Thyroid gland (tissue), 4 donors: ENCODE data around the gene HBE1. TPM values are rescaled to one million over a fixed set of nuclear protein-coding genes. Genes with fewer than 3 reads are reported as not detected.

Experiments
- DNase-seq, 2 donors: peaks; one replicate each; pipeline ENCODE4 v3.0.0-alpha.2; 2019
- H3K27ac ChIP-seq, 3 donors: fragments of 200-600 bp; sonication (generic); 1 replicate in 2 of 3; 2 replicates in 1 of 3; pipeline ENCODE4 v1.5.1; 2016 to 2019; ENCODE audit warnings: mild to moderate bottlenecking in 1 of 3, moderate library complexity in 1 of 3
- H3K27me3 ChIP-seq: fragments of 200-600 bp; sonication (generic); one replicate; pipeline ENCODE4 v1.5.1; 2019
- H3K36me3 ChIP-seq, 2 donors: fragments of 200-600 bp; sonication (generic); one replicate each; pipeline ENCODE4 v1.5.1; 2016 to 2019
- H3K4me1 ChIP-seq, 2 donors: fragments of 200-600 bp; sonication (generic); one replicate each; pipeline ENCODE4 v1.5.1; 2017 to 2019
- H3K4me3 ChIP-seq, 3 donors: fragments of 200-600 bp; sonication (generic); replicated peaks in 1 of 3; 1 replicate in 2 of 3; 2 replicates in 1 of 3; pipeline ENCODE4 v1.5.1; 2016; ENCODE audit warnings: mild to moderate bottlenecking in 1 of 3
- H3K9me3 ChIP-seq: fragments of 200-600 bp; sonication (generic); one replicate; pipeline ENCODE4 v1.5.1; 2017
- POLR2A ChIP-seq, 2 donors: fragments of 450-650 bp; IDR thresholded peaks; one replicate each; pipeline ENCODE4 v1.6.1; 2017; ENCODE audit warnings: antibody characterized with exemption in 2 of 2, mild to moderate bottlenecking in 2 of 2, moderate library complexity in 1 of 2
- WGBS, 2 donors: methylation state at CpG; one replicate each; pipeline ENCODE4 v1.1.5; 2017; 5-methylcytosine and 5-hydroxymethylcytosine counted together
- intact Hi-C: fragments of 100-400 bp; cut with DNase I; formaldehyde crosslinking; loops from one replicate; pipeline ENCODE4 v1.15.1; 2023
- total RNA-seq, 4 donors: library from RNA; depleted of rRNA; stranded (reverse); fragments of >200 nt; gene quantifications; one replicate each; pipeline ENCODE4 v1.2.3, GENCODE V29; 2016
- TF ChIP-seq, protein P1 (sequence below), 6 experiments: fragments of 200-600 bp in 3 of 6; fragments of 450-650 bp in 3 of 6; sonication (generic) in 3 of 6; IDR thresholded peaks; one replicate each; pipeline ENCODE4 v1.5.1; 2016 to 2019; ENCODE audit warnings: antibody characterized with exemption in 6 of 6, mild to moderate bottlenecking in 2 of 6, inconsistent platforms in 1 of 6, moderate library complexity in 1 of 6

Gene HBE1
- total RNA-seq, 4 donors from 2014 or later, result 1.2 TPM; not detected in 3

DNA sequence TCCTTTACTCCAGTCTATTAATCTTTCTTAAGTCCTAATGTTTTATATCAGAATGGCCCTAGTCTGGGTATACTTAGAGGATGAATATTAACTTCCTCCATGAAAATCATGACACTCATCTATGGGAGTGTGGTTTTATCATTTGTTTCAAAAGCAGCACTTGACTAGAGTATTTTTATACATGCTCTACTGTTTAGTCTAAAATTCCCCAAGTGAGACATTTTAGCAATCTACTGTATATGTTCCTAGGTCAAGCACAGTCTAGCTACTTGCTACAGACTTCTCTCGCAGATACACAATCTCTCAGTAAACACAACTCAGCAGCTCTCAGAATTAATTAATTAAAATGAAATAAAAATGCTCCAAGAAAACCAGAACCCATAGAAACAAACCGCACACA lies 39.9 kb downstream of the HBE1 start:
- 88 to 93% methylated on average over 2 of the region's 2 CpGs for WGBS, 2 donors
- intact Hi-C loops, result no loop called here

DNA sequence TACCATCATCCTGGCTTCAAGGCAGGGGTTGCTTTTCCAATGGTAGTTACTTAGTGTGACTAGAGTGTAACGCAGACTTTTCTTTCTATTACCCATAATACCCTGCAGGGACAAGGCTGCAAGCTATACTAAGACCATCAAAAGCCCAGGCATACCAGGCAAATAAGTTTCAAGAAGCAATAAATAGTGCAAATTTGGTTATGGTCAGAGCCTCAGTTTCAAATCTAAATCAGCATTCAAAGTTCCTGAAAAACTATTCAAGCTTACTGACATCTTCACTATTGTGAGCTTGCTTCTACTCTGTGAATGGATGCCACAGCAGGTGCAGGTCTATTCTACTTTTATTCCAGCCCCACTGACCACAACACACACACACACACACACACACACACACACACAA lies 40.4 kb downstream of the HBE1 start:
- intact Hi-C loops, result no loop called here
- Histone ChIP-seq H3K4me3 (no peak overlapping the region), H3K27me3 (no peaks in the 10 kb centered on the region), H3K4me1 (no peaks in the 10 kb centered on the region), H3K36me3 (no peaks in the 10 kb centered on the region), H3K9me3 (no peaks in the 10 kb centered on the region), H3K27ac (no peak overlapping the region)
- TF ChIP-seq, protein P1, sequence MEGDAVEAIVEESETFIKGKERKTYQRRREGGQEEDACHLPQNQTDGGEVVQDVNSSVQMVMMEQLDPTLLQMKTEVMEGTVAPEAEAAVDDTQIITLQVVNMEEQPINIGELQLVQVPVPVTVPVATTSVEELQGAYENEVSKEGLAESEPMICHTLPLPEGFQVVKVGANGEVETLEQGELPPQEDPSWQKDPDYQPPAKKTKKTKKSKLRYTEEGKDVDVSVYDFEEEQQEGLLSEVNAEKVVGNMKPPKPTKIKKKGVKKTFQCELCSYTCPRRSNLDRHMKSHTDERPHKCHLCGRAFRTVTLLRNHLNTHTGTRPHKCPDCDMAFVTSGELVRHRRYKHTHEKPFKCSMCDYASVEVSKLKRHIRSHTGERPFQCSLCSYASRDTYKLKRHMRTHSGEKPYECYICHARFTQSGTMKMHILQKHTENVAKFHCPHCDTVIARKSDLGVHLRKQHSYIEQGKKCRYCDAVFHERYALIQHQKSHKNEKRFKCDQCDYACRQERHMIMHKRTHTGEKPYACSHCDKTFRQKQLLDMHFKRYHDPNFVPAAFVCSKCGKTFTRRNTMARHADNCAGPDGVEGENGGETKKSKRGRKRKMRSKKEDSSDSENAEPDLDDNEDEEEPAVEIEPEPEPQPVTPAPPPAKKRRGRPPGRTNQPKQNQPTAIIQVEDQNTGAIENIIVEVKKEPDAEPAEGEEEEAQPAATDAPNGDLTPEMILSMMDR (IDR thresholded peaks at IDR 0.05), result no peak
- no peak for TF ChIP-seq POLR2A (IDR thresholded peaks at IDR 0.05)
- 79 to 95% methylated on average over 1 of the region's 1 CpG for whole genome bisulfite sequencing, 2 donors
- no peak for DNase-seq

More for the DNA sequence above, 39.9 kb downstream of the HBE1 start:
- Histone ChIP-seq H3K27me3 (no peaks in the 10 kb centered on the region), H3K4me1 (no peaks in the 10 kb centered on the region), H3K27ac (no peak overlapping the region), H3K36me3 (no peaks in the 10 kb centered on the region), H3K4me3 (no peak overlapping the region), H3K9me3 (no peaks in the 10 kb centered on the region)
- no peak for DNase-seq
- TF ChIP-seq, protein P1 (IDR thresholded peaks at IDR 0.05), result no peak
- TF ChIP-seq POLR2A (IDR thresholded peaks at IDR 0.05), result no peak

DNA sequence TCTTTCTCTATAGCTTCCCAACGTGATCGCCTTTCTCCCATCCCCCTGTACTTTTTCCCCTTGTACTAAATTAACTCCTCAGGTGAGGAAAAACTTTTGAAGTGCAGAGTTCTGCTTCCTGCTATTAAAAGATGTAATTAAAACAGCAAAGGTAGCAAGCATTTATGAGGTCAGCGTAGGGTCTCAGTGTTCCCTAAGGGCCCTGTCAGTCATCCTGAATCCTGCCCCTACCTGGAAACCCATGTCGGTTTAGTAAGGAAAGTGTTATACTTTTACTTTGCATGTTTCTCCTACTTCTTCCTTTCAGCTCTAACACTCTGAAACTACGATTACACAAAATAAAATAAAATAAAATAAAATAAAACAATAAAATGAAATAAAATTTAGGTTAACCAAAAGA lies 41.6 kb downstream of the HBE1 start:
- H3K36me3 ChIP-seq, result no peaks in the 10 kb centered on the region
- H3K4me3 ChIP-seq, result no peak overlapping the region
- no peaks in the 10 kb centered on the region for H3K9me3 ChIP-seq
- WGBS, 2 donors, result 63 to 64% methylated on average over 5 of the region's 5 CpGs
- no peak for DNase-seq
- intact Hi-C loops, result no loop called here
- H3K27me3 ChIP-seq, result no peaks in the 10 kb centered on the region
- no peak overlapping the region for H3K27ac ChIP-seq
- no peak for TF ChIP-seq POLR2A (IDR thresholded peaks at IDR 0.05)
- no peaks in the 10 kb centered on the region for H3K4me1 ChIP-seq

DNA sequence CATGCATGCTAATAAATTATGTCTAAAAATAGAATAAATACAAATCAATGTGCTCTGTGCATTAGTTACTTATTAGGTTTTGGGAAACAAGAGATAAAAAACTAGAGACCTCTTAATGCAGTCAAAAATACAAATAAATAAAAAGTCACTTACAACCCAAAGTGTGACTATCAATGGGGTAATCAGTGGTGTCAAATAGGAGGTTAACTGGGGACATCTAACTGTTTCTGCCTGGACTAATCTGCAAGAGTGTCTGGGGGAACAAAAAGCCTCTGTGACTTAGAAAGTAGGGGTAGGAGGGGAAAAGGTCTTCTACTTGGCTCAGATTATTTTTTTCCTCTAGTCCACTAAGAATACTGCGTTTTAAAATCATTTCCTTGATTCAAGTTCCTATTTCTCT lies 42.1 kb downstream of the HBE1 start:
- intact Hi-C loops, result no loop called here

DNA sequence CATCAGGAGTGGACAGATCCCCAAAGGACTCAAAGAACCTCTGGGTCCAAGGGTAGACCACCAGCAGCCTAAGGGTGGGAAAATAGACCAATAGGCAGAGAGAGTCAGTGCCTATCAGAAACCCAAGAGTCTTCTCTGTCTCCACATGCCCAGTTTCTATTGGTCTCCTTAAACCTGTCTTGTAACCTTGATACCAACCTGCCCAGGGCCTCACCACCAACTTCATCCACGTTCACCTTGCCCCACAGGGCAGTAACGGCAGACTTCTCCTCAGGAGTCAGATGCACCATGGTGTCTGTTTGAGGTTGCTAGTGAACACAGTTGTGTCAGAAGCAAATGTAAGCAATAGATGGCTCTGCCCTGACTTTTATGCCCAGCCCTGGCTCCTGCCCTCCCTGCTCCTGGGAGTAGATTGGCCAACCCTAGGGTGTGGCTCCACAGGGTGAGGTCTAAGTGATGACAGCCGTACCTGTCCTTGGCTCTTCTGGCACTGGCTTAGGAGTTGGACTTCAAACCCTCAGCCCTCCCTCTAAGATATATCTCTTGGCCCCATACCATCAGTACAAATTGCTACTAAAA lies 42.9 kb downstream of the HBE1 start, which contains the start of gene HBB:
Gene HBB (minus strand): TSS at position 340 of the 579 bp plus-strand sequence. CDS start 50 bp downstream, at position 290.
- no peak within 1 kb of the TSS for H3K27ac ChIP-seq
- no peaks in the 10 kb centered on the region for H3K4me1 ChIP-seq
- 88 to 92% methylated on average over 3 of the region's 3 CpGs for WGBS, 2 donors
- H3K27me3 ChIP-seq, result no peaks in the 10 kb centered on the region
- no peak for DNase-seq
- no peaks in the 10 kb centered on the region for H3K36me3 ChIP-seq
- no peak for TF ChIP-seq POLR2A (IDR thresholded peaks at IDR 0.05)
- TF ChIP-seq, protein P1 (IDR thresholded peaks at IDR 0.05), result no peak
- H3K9me3 ChIP-seq, result no peaks in the 10 kb centered on the region
- intact Hi-C loops, result no loop called here
- no peak within 1 kb of the TSS for H3K4me3 ChIP-seq

More for the DNA sequence above, 42.1 kb downstream of the HBE1 start:
- H3K27me3 ChIP-seq, result no peaks in the 10 kb centered on the region
- TF ChIP-seq, protein P1 (IDR thresholded peaks at IDR 0.05), result no peak
- TF ChIP-seq POLR2A (IDR thresholded peaks at IDR 0.05), result no peak
- H3K9me3 ChIP-seq, result no peaks in the 10 kb centered on the region
- no peak for DNase-seq
- H3K36me3 ChIP-seq, result no peaks in the 10 kb centered on the region
- H3K4me1 ChIP-seq, result no peaks in the 10 kb centered on the region
- H3K27ac ChIP-seq, result no peak overlapping the region
- no peak overlapping the region for H3K4me3 ChIP-seq
- WGBS, 2 donors, result 40 to 45% methylated on average over 1 of the region's 1 CpG
